ENCODE results near the gene BCORL1.

BCORL1 gene

GRCh38 chrX:130086447-130087206, 104.2 kb downstream of the BCORL1 start:
- Mint-ChIP-seq H3K4me3 (peak overlapping the region; percentile 26), H3K4me1 (ENCODE audit: low read depth) (peaks cover 84% of the 10 kb centered on the region), H3K36me3 (ENCODE audit: low read depth) (peaks cover 24% of the 10 kb centered on the region), H3K27ac (peak overlapping the region; percentile 89), H3K27me3 (no peaks in the 10 kb centered on the region), H3K9me3 (no peaks in the 10 kb centered on the region)
- intact Hi-C loops (cut with micrococcal nuclease), result no loop called here

DNA sequence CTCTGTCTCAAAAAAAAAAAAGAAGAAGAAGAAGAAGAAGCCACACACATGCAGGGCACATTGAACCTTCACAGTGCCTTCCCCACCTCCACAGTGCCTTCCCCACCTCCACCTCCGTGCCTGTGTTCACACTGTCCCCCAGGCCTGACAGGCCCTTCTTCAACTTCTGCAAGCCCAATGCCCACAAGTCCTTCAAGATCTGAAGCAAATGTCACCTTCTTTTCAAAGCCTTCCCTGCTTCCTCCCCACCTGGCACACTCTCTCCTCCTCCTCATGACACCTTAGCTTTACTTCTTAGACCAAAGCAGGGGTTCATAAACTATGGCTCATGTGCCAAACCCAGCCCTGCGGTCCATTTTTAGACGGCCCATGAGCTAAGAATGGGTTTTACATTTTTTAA, 107.9 kb downstream of the BCORL1 start:
- peaks cover 84% of the 10 kb centered on the region for H3K4me1 Mint-ChIP-seq (ENCODE audit: low read depth)
- no peaks in the 10 kb centered on the region for H3K27me3 Mint-ChIP-seq
- intact Hi-C loops (cut with micrococcal nuclease), result no loop called here
- H3K4me3 Mint-ChIP-seq, result no peak overlapping the region
- H3K9me3 Mint-ChIP-seq, result no peaks in the 10 kb centered on the region
- peak overlapping the region; percentile 63 for H3K27ac Mint-ChIP-seq
- H3K36me3 Mint-ChIP-seq (ENCODE audit: low read depth), result peaks cover 28% of the 10 kb centered on the region

DNA sequence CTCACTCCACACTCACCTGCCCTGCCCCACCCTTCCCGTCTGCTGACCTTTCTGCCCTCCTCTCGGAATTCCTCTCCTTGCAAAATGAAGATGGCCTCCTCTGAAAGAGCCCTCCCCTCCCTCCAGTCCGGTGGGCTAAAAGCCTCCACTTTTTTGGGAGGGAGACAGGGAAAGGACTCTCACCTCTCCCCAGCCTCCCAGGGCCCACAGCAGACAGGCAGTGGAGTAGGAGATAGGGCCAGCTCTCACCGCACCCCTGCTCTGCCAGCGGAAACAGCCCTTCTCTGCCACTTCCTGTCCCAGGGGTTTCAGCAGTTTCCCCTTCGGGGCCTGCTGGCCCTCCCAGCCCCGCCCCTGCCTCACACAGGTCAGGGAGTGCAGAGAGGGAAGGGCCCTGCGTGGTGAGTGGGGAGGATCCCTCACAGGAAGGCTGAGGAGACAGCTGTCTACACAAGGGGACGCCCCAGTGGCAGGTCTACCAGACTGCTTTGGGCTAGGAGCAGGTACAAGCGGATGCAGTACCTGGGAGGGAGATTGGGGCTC, 109.6 kb downstream of the BCORL1 start:
- peak overlapping the region; percentile 82 for H3K27ac Mint-ChIP-seq
- peaks cover 76% of the 10 kb centered on the region for H3K4me1 Mint-ChIP-seq (ENCODE audit: low read depth)
- peaks cover 26% of the 10 kb centered on the region for H3K36me3 Mint-ChIP-seq (ENCODE audit: low read depth)
- intact Hi-C loops (cut with micrococcal nuclease), result no loop called here
- no peaks in the 10 kb centered on the region for H3K9me3 Mint-ChIP-seq
- peak overlapping the region; percentile 55 for H3K4me3 Mint-ChIP-seq
- H3K27me3 Mint-ChIP-seq, result no peaks in the 10 kb centered on the region

DNA sequence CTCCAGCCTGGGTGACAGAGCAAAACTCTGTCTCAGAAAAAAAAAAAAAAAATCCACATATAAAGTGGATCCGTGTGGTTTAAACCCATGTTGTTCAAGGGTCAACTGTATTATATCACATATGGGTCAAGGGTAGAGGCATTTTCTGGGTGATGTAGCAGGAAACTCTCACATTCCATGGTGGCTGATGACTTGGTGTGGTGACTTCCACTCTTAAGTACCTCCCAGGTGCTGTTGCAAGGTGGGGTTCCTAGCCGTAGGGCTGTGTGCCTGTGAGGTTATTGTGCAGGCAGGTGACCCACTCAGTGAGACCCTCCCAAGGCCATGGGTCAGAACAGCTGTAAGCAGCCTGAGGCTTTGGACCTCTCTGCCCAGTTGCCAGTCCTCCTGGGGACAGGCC, 110.8 kb downstream of the BCORL1 start:
- H3K4me1 Mint-ChIP-seq (ENCODE audit: low read depth), result peaks cover 71% of the 10 kb centered on the region
- no peaks in the 10 kb centered on the region for H3K27me3 Mint-ChIP-seq
- intact Hi-C loops (cut with micrococcal nuclease), result no loop called here
- H3K9me3 Mint-ChIP-seq, result no peaks in the 10 kb centered on the region
- H3K4me3 Mint-ChIP-seq, result no peak overlapping the region
- H3K36me3 Mint-ChIP-seq (ENCODE audit: low read depth), result peaks cover 21% of the 10 kb centered on the region
- H3K27ac Mint-ChIP-seq, result no peak overlapping the region

- H3K27ac Mint-ChIP-seq, result no peak overlapping the region
- no peak overlapping the region for H3K4me3 Mint-ChIP-seq
Observed at GRCh38 chrX:130094696-130095095, 112.3 kb downstream of the BCORL1 start.

GRCh38 chrX:130095249-130096030, 113.0 kb downstream of the BCORL1 start:
- H3K4me3 Mint-ChIP-seq, result no peak overlapping the region
- intact Hi-C loops (cut with micrococcal nuclease), result no loop called here
- H3K9me3 Mint-ChIP-seq, result no peaks in the 10 kb centered on the region
- H3K36me3 Mint-ChIP-seq (ENCODE audit: low read depth), result peaks cover 25% of the 10 kb centered on the region
- H3K4me1 Mint-ChIP-seq (ENCODE audit: low read depth), result peaks cover 78% of the 10 kb centered on the region
- H3K27ac Mint-ChIP-seq, result no peak overlapping the region
- no peaks in the 10 kb centered on the region for H3K27me3 Mint-ChIP-seq

More at GRCh38 chrX:130094696-130095095, 112.3 kb downstream of the BCORL1 start:
- Mint-ChIP-seq H3K36me3 (ENCODE audit: low read depth) (peaks cover 25% of the 10 kb centered on the region), H3K9me3 (no peaks in the 10 kb centered on the region), H3K27me3 (no peaks in the 10 kb centered on the region), H3K4me1 (ENCODE audit: low read depth) (peaks cover 76% of the 10 kb centered on the region)
- intact Hi-C loops (cut with micrococcal nuclease), result no loop called here

DNA sequence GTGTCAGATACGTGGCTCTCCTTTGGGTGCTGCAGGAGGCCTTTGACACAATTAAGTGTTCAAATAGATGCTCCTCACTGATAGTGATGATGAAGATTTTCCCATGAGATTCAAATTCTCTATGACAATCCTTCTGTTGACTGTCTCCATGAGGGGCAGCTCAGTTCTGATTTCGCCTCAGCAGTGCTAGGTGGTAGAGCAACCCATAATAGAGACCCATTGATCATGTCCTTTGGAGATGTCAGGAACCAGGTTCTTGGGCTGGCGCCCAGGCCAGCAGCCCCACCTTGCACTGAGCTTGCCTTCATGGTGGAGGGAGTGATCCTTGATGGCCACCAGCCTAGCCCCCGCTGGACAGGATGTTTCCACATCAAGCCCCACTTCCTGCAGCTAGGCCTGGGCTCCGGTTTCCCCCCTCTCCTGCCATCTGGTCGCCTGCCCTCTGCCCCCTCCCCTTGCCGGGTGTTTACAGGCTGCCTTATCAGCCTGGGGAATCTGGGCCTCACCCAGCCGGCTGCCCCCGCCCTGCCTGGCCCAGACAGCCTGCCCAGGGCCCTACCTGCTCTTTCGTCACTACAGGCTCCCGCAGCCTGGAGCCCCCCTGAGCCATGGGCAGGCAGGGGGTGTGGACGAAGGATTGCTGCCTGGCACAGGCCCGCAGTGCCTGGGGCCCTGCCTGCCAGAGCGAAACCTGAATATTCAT, 115.2 kb downstream of the BCORL1 start:
- Mint-ChIP-seq H3K27me3 (no peaks in the 10 kb centered on the region), H3K4me3 (no peak overlapping the region), H3K9me3 (no peaks in the 10 kb centered on the region), H3K36me3 (ENCODE audit: low read depth) (peaks cover 44% of the 10 kb centered on the region), H3K4me1 (ENCODE audit: low read depth) (peaks cover 78% of the 10 kb centered on the region), H3K27ac (peak overlapping the region; percentile 48)
- intact Hi-C loops (cut with micrococcal nuclease), result no loop called here

DNA sequence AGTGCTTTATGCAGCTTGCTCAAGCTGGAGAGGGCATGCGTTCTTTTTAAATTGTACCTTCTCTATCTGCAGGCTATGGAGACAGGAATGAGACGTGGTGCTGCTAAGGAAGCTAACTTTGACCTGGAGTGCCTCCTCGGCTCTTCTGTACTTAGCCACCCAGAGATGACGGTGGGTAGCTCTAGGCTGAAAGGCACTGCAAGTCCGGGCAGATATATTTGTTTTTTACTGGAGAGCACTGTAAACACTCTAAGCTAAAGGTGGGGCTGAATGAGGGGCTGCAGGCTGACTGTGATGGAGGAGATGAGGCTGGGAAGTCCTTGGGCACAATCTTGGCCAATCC, 115.7 kb downstream of the BCORL1 start:
- H3K36me3 Mint-ChIP-seq (ENCODE audit: low read depth), result peaks cover 44% of the 10 kb centered on the region
- H3K4me1 Mint-ChIP-seq (ENCODE audit: low read depth), result peaks cover 78% of the 10 kb centered on the region
- intact Hi-C loops (cut with micrococcal nuclease), result no loop called here
- no peaks in the 10 kb centered on the region for H3K9me3 Mint-ChIP-seq
- no peak overlapping the region for H3K4me3 Mint-ChIP-seq
- no peaks in the 10 kb centered on the region for H3K27me3 Mint-ChIP-seq
- H3K27ac Mint-ChIP-seq, result peak overlapping the region; percentile 48

DNA sequence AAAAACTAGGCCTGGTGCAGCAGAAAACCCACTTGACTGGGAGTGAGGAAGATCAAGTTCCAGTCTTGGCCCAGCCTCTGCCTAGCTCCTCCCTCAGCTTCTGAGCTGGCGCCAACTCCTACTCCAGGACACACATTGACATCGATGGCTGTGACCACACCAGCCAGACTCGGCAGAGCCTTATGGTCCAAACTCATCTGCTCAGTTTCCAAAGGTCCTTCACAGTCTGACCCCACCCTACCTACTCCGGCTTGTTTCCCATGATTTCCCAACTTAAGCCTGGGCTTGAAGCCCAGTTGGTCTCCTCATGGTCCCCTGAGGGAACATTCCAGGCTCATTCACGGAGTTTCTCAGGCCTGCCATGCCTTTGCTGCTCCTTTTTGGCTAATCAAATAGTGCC, 117.7 kb downstream of the BCORL1 start:
- Mint-ChIP-seq H3K4me1 (ENCODE audit: low read depth) (peaks cover 76% of the 10 kb centered on the region), H3K27ac (no peak overlapping the region), H3K27me3 (no peaks in the 10 kb centered on the region), H3K4me3 (no peak overlapping the region), H3K36me3 (ENCODE audit: low read depth) (peaks cover 45% of the 10 kb centered on the region), H3K9me3 (no peaks in the 10 kb centered on the region)
- intact Hi-C loops (cut with micrococcal nuclease), result no loop called here

DNA sequence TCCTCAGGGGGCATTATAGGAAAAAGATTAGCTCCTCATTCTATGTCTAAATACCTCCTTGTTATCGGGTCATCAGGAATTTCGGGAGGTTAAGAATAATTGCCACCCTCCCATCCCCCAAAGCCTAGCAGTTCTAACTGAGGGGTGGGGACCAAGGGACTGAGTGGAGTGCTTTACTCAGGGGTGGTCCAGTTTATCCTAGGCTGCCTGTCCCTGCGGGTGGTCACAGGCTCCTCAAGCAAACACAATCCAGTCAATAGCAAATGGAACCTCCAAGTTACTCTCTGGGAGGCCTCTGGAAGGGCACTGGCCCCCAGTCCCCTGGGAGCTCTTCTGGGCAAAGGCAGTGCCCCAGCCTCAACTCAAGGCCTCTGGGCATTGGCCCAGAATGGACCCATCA, 121.2 kb downstream of the BCORL1 start:
- Mint-ChIP-seq H3K4me1 (ENCODE audit: low read depth) (peaks cover 91% of the 10 kb centered on the region), H3K9me3 (no peaks in the 10 kb centered on the region), H3K36me3 (ENCODE audit: low read depth) (peaks cover 63% of the 10 kb centered on the region), H3K4me3 (no peak overlapping the region), H3K27me3 (no peaks in the 10 kb centered on the region), H3K27ac (no peak overlapping the region)
- intact Hi-C loops (cut with micrococcal nuclease), result no loop called here

- H3K9me3 Mint-ChIP-seq, result no peaks in the 10 kb centered on the region
- H3K27ac Mint-ChIP-seq, result no peak overlapping the region
- intact Hi-C loops (cut with micrococcal nuclease), result no loop called here
- peaks cover 80% of the 10 kb centered on the region for H3K4me1 Mint-ChIP-seq (ENCODE audit: low read depth)
- H3K27me3 Mint-ChIP-seq, result no peaks in the 10 kb centered on the region
- H3K36me3 Mint-ChIP-seq (ENCODE audit: low read depth), result peaks cover 70% of the 10 kb centered on the region
- H3K4me3 Mint-ChIP-seq, result no peak overlapping the region
Observed at GRCh38 chrX:130105244-130105643, 122.8 kb downstream of the BCORL1 start.

- peaks cover 72% of the 10 kb centered on the region for H3K4me1 Mint-ChIP-seq (ENCODE audit: low read depth)
- H3K27ac Mint-ChIP-seq, result peak overlapping the region; percentile 29
- no peaks in the 10 kb centered on the region for H3K9me3 Mint-ChIP-seq
- intact Hi-C loops (cut with micrococcal nuclease), result no loop called here
- no peaks in the 10 kb centered on the region for H3K27me3 Mint-ChIP-seq
- H3K36me3 Mint-ChIP-seq (ENCODE audit: low read depth), result peaks cover 67% of the 10 kb centered on the region
- peak overlapping the region; percentile 46 for H3K4me3 Mint-ChIP-seq
Observed at GRCh38 chrX:130106071-130106470, 123.6 kb downstream of the BCORL1 start.
